ENCODE results near the gene NCS1.
A peak's percentile ranks its signal among the peaks of the same experiment; 100 is the strongest.

Gene NCS1

GRCh38 chr9:130196643-130197042 lies 24.4 kb downstream of the NCS1 start:
- DNase-seq: peak; percentile 42

- DNase-seq: no peak
These were observed 25.2 kb downstream of the NCS1 start for GRCh38 chr9:130197386-130197785.

GRCh38 chr9:130197888-130198287 lies 25.7 kb downstream of the NCS1 start:
- DNase-seq: no peak

- DNase-seq: no peak
These were observed 26.4 kb downstream of the NCS1 start for GRCh38 chr9:130198501-130199179.

GRCh38 chr9:130199605-130200004 lies 27.4 kb downstream of the NCS1 start:
- DNase-seq: no peak

GRCh38 chr9:130200038-130200849 lies 28.0 kb downstream of the NCS1 start:
- DNase-seq: no peak

GRCh38 chr9:130201399-130201873 lies 29.2 kb downstream of the NCS1 start:
- DNase-seq: no peak

GRCh38 chr9:130201974-130202373 lies 29.8 kb downstream of the NCS1 start:
- no peak for DNase-seq

GRCh38 chr9:130204341-130204740 lies 32.1 kb downstream of the NCS1 start:
- DNase-seq: no peak

- no peak for DNase-seq
These were observed 32.8 kb downstream of the NCS1 start for GRCh38 chr9:130204959-130205358.

GRCh38 chr9:130205912-130206311 lies 33.7 kb downstream of the NCS1 start:
- DNase-seq: no peak

GRCh38 chr9:130206579-130206978 lies 34.4 kb downstream of the NCS1 start:
- no peak for DNase-seq

- no peak for DNase-seq
These were observed 35.2 kb downstream of the NCS1 start for GRCh38 chr9:130207241-130207992.

- DNase-seq: peak; percentile 33
These were observed 36.6 kb downstream of the NCS1 start for GRCh38 chr9:130208600-130209347.

GRCh38 chr9:130209422-130209821 lies 37.2 kb downstream of the NCS1 start:
- DNase-seq: no peak

GRCh38 chr9:130211548-130212226 lies 39.5 kb downstream of the NCS1 start:
- no peak for DNase-seq

GRCh38 chr9:130212543-130213297 lies 40.5 kb downstream of the NCS1 start:
- no peak for DNase-seq

GRCh38 chr9:130213911-130214761 lies 41.9 kb downstream of the NCS1 start:
- DNase-seq: no peak

GRCh38 chr9:130214776-130215340 lies 42.7 kb downstream of the NCS1 start:
- no peak for DNase-seq
